Activated CD4-positive, alpha-beta T cell treated with anti-CD3 and anti-CD28 coated beads, Interleukin-2, Interleukin-4, amounts not matched to agents 100 ng/mL and 50 ng/mL, durations not matched to agents 16 hours and 8 hours (primary cell): Measurements from ENCODE around the gene ZNF273.
"Not testable (repeated sequence)": the region's sequence is repeated elsewhere in the genome, so short reads cannot be mapped to it uniquely, and the experiment has no call there.

ENCODE experiments used
- DNase-seq: peaks from one replicate; pipeline ENCODE4 v3.0.0-alpha.2; 2020; ENCODE audit warnings: low spot score

Gene ZNF273

GRCh38 chr7:64890273-64890672 lies 12.8 kb upstream of the ZNF273 start:
- not testable (repeated sequence) for DNase-seq

DNA sequence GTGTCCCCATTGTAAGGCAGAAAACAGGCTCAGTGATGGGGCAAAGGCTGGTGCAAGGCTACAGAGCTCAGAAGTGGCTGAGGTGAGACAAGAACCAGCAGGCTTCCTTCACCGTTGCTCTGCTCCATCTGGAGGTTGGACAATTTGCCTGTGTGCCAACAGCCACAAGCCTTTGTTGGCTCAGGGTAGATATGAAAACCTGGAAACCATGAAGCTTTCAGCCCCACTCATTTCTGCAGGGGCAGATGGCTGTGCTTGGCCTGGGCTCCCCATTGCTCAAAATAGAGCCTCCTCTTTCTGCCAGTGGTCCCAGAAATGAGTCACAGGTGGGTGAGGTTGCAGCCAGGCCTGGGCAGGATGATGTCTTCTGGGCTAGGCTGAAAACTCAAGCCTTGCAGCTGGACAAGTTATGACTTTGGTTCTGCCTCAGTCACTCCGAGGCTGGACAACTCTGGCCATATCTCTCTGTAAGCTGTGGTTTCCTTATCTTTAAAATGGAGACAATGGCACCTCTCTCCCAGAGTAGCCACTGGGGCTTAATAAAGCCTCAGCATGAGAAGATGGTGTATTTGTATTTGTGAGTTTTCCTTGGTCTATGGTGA lies 12.2 kb upstream of the ZNF273 start:
- DNase-seq: no peak

DNA sequence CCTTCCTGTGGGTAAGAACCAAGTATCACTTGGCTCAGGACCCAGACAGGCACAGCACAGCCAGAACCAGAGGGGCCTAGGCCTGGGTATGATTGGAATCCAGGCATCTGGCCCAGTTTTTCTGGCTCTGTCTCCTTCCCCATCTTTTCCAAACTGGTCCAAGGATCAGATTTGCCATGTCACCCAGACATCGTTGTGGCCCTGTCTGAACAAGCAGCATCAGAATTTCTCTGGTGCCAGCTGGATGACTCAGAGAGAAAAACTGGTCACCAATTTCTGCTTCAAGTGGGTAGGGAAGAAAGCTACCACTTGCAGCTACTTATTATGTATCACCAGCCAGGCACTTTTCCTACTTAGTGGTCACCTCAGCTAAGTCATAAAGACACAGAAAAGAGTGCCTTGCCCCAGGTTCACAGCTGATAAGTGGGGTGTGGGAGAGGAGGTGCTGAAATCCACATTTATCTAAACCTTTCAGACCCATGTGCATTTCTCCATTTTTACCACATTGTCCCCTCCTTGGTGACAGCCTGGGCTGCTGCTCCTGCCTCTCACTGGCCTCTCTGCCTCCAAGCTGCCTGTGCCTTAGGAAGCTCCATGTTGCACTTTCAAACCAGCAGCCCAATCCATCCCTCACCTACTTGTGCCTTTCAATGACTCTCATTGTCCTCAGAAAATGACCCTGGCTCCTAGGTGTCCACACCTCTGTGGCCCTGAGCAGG lies 11.6 kb upstream of the ZNF273 start:
- not testable (repeated sequence) for DNase-seq

- no peak for DNase-seq
Measured at GRCh38 chr7:64892116-64892515, 11.0 kb upstream of the ZNF273 start.

GRCh38 chr7:64892666-64893309 lies 10.3 kb upstream of the ZNF273 start:
- no peak for DNase-seq

DNA sequence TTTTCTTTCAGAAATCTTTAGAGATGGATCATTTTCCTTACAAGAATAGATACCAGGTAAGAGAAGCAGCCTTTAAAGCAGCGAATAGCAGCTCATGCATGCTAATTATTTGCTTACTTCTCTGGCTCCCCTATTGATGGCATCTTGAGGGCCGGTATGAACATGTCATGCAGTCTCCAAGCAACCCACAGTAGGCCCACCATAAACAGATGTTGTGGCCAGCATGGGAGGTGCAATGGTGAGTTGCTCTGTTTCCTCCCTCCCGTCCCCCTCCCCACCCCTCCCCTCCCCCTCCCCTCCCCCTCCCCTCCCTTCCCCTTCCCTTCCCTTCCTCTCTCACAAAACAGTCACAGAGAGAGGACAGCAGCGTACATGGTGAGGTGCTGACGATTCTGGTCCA lies 9.7 kb upstream of the ZNF273 start:
- no peak for DNase-seq

- DNase-seq: not testable (repeated sequence)
Measured at GRCh38 chr7:64902461-64902805, 640 bp upstream of the ZNF273 start.

- no peak for DNase-seq
Measured at GRCh38 chr7:64904008-64904407, 935 bp downstream of the ZNF273 start.

DNA sequence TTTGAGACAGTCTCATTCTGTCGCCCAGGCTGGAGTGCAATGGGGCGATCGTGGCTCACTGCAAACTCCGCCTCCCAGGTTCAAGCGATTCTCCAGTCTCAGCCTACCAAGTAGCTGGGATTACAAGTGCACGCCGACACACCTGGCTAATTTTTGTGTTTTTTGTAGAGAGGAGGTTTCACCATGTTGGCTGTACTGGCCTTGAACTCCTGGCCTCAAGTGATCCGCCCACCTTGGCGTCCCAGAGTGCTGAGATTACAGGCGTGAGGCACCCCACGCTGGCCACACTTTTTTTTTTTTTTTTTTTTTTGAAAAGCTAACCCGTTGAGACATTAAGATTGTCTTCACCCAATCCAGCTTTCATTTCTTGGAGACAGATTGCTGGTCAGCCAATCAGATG lies 2.1 kb downstream of the ZNF273 start:
- no peak for DNase-seq

DNA sequence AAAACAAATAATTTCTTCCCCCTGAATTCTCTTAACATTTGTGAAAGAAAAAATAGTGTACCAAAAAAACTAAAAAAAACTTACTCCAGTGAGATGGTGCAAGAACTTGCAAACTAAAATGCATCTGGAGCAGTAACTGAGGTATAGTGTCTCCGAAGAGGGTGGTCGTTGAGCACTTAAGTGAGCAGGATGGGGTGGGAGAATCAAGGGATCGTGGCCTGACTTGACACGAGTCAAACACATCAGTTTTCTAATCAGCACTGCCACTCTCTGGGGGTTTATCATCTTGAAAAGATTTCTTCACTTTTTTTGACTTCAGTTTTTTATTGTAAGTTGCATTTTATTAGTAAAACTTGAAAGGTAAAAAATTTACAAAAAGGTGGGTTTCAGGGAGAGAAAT lies 2.5 kb downstream of the ZNF273 start:
- no peak for DNase-seq

DNA sequence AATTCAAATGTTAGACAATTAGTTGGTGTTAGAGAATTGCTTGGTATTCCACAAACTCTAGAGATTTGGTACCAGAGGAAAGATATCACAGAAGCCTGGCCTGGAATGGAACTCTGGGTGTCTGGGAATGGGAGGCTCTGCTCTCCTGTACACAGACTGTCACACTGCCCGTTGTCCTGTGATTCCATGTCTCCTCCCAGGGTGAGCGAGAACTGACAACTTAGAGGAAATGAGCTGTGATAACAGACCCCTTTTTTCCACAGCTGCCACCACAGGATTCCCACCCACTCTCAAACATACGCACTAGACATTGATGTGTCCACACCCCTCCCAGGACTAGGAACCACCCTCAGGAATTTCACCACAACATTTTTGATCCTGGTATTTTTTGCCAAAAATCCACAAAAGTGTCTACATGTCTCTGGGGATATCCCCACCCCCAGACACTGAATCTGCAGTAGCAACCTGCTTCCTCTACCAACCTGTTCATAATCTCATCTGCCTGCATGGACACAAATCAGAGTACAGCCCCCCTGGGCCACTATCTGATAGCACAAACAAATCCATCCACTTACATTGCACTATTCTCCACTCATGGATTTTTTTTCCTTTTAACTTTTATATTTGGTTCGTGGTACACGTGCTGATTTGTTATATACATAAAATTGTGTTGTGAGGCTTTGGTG lies 4.7 kb downstream of the ZNF273 start:
- no peak for DNase-seq

GRCh38 chr7:64908358-64908757 lies 5.3 kb downstream of the ZNF273 start:
- no peak for DNase-seq

DNA sequence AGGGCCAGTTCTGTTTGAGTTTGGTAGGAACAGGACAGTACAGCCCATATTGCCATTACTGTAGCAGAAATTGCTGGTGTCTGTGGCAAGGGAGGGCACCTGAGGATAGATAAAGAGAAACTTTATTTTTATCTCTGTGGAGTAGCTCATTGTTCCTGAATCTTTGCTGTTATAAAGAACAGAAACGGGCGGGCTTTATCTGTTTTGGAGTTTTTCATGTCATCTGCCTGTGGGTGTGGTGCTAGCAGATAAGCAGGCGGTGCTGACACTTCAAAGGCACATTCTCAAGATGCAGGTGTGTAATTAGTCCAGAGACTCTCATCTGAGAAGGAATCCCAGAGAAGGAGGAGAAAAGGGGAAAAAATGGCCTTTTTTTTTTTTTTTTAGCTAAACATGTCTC lies 11.5 kb downstream of the ZNF273 start:
- no peak for DNase-seq

GRCh38 chr7:64915301-64915700 lies 12.2 kb downstream of the ZNF273 start:
- DNase-seq: not testable (repeated sequence)

DNA sequence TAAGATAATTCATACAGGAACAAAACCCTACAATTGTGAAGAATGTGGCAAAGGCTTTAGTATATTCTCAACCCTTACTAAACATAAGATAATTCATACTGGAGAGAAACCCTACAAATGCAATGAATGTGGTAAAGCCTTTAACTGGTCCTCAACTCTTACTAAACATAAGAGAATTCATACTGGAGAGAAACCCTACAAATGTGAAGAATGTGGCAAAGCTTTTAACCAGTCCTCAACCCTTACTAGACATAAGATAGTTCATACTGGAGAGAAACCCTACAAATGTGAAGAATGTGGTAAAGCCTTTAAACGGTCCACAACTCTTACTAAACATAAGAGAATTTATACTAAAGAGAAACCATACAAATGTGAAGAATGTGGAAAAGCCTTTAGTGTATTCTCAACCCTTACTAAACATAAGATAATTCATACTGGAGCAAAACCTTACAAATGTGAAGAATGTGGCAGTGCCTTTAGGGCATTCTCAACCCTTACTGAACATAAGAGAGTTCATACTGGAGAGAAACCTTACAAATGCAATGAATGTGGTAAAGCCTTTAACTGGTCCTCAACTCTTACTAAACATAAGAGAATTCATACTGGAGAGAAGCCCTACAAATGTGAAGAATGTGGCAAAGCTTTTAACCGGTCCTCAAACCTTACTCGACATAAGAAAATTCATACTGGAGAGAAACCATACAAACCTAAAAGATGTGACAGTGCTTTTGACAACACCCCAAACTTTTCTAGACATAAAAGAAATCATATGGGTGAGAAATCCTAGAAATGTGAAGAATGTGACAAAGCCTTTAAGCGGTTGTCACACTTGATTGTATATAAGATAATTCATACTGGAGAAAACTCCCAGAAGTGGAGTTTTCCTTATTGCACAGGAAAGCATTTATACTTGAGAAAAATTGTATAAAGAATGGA lies 25.4 kb downstream of the ZNF273 start:
- DNase-seq: not testable (repeated sequence)

GRCh38 chr7:64934478-64934877 lies 31.4 kb downstream of the ZNF273 start:
- no peak for DNase-seq

- DNase-seq: no peak
Measured at GRCh38 chr7:64938540-64938939, 35.5 kb downstream of the ZNF273 start.

- not testable (repeated sequence) for DNase-seq
Measured at GRCh38 chr7:64940021-64940420, 36.9 kb downstream of the ZNF273 start.

GRCh38 chr7:64944667-64945502 lies 41.8 kb downstream of the ZNF273 start:
- DNase-seq: not testable (repeated sequence)

GRCh38 chr7:64945503-64946175 lies 42.6 kb downstream of the ZNF273 start:
- no peak for DNase-seq
